SK-N-SH (cell line): ENCODE data around the gene ERGIC2. TPM values are rescaled to one million over a fixed set of nuclear protein-coding genes. Genes with fewer than 3 reads are reported as not detected.

Experiments
- CTCF ChIA-PET: fragments of 300-600, 350-600 bp; formaldehyde crosslinking; extraction: SDS; loops from one replicate; lab custom pipeline; 2021; lab: Yijun Ruan, JAX
- POLR2A ChIA-PET: fragments of 350-600 bp; sonication (Branson Sonifier 250); formaldehyde crosslinking; extraction: SDS; loops from one replicate; lab custom pipeline; 2020; ENCODE audit warnings: antibody characterized with exemption, inconsistent platforms; lab: Yijun Ruan, JAX
- DNase-seq: peaks from one replicate; pipeline ENCODE4 v3.0.0; 2012
- H2AFZ ChIP-seq: fragments of 200-600 bp; sonication (generic); 2 replicates; pipeline ENCODE4 v1.8.1; 2016; ENCODE audit warnings: antibody characterized with exemption, mild to moderate bottlenecking, low read depth
- H3F3A ChIP-seq: fragments of 200-600 bp; sonication (generic); replicated peaks from 2 replicates; pipeline ENCODE3; 2016; ENCODE audit warnings: antibody characterized with exemption, mild to moderate bottlenecking; ENCODE audit not compliant: insufficient read depth
- H3K27ac ChIP-seq, 2 experiments: fragments of 200-500 bp in 1 of 2; fragments of 200-600 bp in 1 of 2; sonication (Bioruptor generic) in 1 of 2; sonication (generic), shearing (Covaris generic) in 1 of 2; 2 replicates each; pipeline versions ENCODE4 v1.5.1 to v1.6.1; 2014 to 2016; ENCODE audit warnings: low read depth in 2 of 2, inconsistent platforms in 1 of 2, low read length in 1 of 2, mild to moderate bottlenecking in 1 of 2, mixed read lengths in 1 of 2
- H3K27me3 ChIP-seq: fragments of 200-600 bp; sonication (generic), shearing (Covaris generic); 2 replicates; pipeline ENCODE4 v1.6.1; 2016; ENCODE audit warnings: mixed run types; ENCODE audit not compliant: insufficient read depth
- H3K36me3 ChIP-seq, 2 experiments: fragments of 200-500 bp in 1 of 2; fragments of 200-600 bp in 1 of 2; sonication (Bioruptor generic) in 1 of 2; sonication (generic) in 1 of 2; replicated peaks in 1 of 2; 2 replicates each; pipeline versions ENCODE3 to v1.5.1; 2014 to 2016; ENCODE audit warnings: low read length in 1 of 2, mild to moderate bottlenecking in 1 of 2; ENCODE audit not compliant: insufficient read depth in 2 of 2, control insufficient read depth in 1 of 2
- H3K4me1 ChIP-seq, 2 experiments: fragments of 200-500 bp in 1 of 2; fragments of 200-600 bp in 1 of 2; sonication (Bioruptor generic) in 1 of 2; sonication (generic), shearing (Covaris generic) in 1 of 2; 2 replicates each; pipeline versions ENCODE4 v1.5.1 to v1.6.1; 2014 to 2016; ENCODE audit warnings: low read depth in 1 of 2, low read length in 1 of 2, mixed run types in 1 of 2; ENCODE audit not compliant: insufficient read depth in 2 of 2, control insufficient read depth in 1 of 2
- H3K4me2 ChIP-seq: fragments of 200-600 bp; sonication (generic), shearing (Covaris generic); 2 replicates; pipeline ENCODE4 v1.6.1; 2017; ENCODE audit warnings: mixed run types
- H3K4me3 ChIP-seq, 2 experiments: fragments of 200-500 bp in 1 of 2; fragments of 200-600 bp in 1 of 2; sonication (Bioruptor generic) in 1 of 2; sonication (generic), shearing (Covaris generic) in 1 of 2; 2 replicates each; pipeline versions ENCODE4 v1.5.1 to v1.8.1; 2014 to 2016; ENCODE audit warnings: low read depth in 2 of 2, inconsistent platforms in 1 of 2, low read length in 1 of 2, mild to moderate bottlenecking in 1 of 2, mixed read lengths in 1 of 2, moderate library complexity in 1 of 2
- H3K79me2 ChIP-seq: fragments of 200-600 bp; sonication (generic); 2 replicates; pipeline ENCODE4 v1.8.1; 2017; ENCODE audit warnings: mild to moderate bottlenecking; ENCODE audit not compliant: insufficient read depth
- H3K9ac ChIP-seq: fragments of 200-600 bp; sonication (generic); 2 replicates; pipeline ENCODE4 v1.6.1; 2017; ENCODE audit warnings: mixed run types
- H3K9me2 ChIP-seq: fragments of 200-600 bp; sonication (generic); 2 replicates; pipeline ENCODE4 v1.6.1; 2017; ENCODE audit warnings: mixed run types
- H3K9me3 ChIP-seq: fragments of 200-600 bp; sonication (generic); 2 replicates; pipeline ENCODE4 v1.6.1; 2017; ENCODE audit warnings: mixed run types, mild to moderate bottlenecking, moderate library complexity
- H4K20me1 ChIP-seq: fragments of 200-600 bp; sonication (generic); 2 replicates; pipeline ENCODE4 v1.6.1; 2017; ENCODE audit warnings: mild to moderate bottlenecking, mixed run types; ENCODE audit not compliant: insufficient read depth
- CTCF ChIP-seq: fragments of 200-600 bp; sonication (generic); IDR thresholded peaks from 2 replicates; pipeline ENCODE4 v1.6.1; 2017; ENCODE audit warnings: antibody characterized with exemption, mild to moderate bottlenecking, moderate library complexity
- EP300 ChIP-seq, 2 experiments: IDR thresholded peaks; 2 replicates each; pipeline versions ENCODE4 v1.4.0 to v1.6.1; 2012; ENCODE audit warnings: borderline replicate concordance in 1 of 2, low read depth in 1 of 2, low read length in 1 of 2
- EZH2phosphoT487 ChIP-seq: fragments of 200-600 bp; sonication (generic); IDR thresholded peaks from 2 replicates; pipeline ENCODE4 v1.6.1; 2017; ENCODE audit warnings: low read depth, mixed run types, mild to moderate bottlenecking, antibody characterized with exemption, moderate library complexity, borderline replicate concordance
- FOXJ3 ChIP-seq: sonication (generic); formaldehyde crosslinking; IDR thresholded peaks from 2 replicates; pipeline ENCODE4 v1.5.1; 2020; ENCODE audit warnings: mild to moderate bottlenecking, missing genetic modification reagents
- FOXM1 ChIP-seq: IDR thresholded peaks from 2 replicates; pipeline ENCODE4 v1.4.0; 2012; ENCODE audit warnings: low read depth, mild to moderate bottlenecking
- MEF2A ChIP-seq: IDR thresholded peaks from 2 replicates; pipeline ENCODE4 v1.4.0; 2012; ENCODE audit warnings: low read depth, borderline replicate concordance
- NFIC ChIP-seq: IDR thresholded peaks from 2 replicates; pipeline ENCODE4 v1.4.0; 2012; ENCODE audit warnings: borderline replicate concordance
- POLR2AphosphoS5 ChIP-seq: IDR thresholded peaks from 2 replicates; pipeline ENCODE4 v1.6.1; 2012; ENCODE audit warnings: low read depth, low read length
- RFX5 ChIP-seq: IDR thresholded peaks from 2 replicates; pipeline ENCODE4 v1.6.1; 2012; ENCODE audit warnings: mild to moderate bottlenecking, improper control_type of control experiment, low read length
- RXRA ChIP-seq: IDR thresholded peaks from 2 replicates; pipeline ENCODE4 v1.4.0; 2012; ENCODE audit warnings: low read depth, mild to moderate bottlenecking, borderline replicate concordance
- TAF1 ChIP-seq: IDR thresholded peaks from 2 replicates; pipeline ENCODE4 v1.6.1; 2012; ENCODE audit warnings: low read depth, mild to moderate bottlenecking, low read length, moderate library complexity, borderline replicate concordance
- TCF12 ChIP-seq: IDR thresholded peaks from 2 replicates; pipeline ENCODE4 v1.4.0; 2012
- USF2 ChIP-seq: fragments of 150-350 bp; IDR thresholded peaks from 2 replicates; pipeline ENCODE4 v1.6.1; 2017; ENCODE audit warnings: antibody characterized with exemption, low read length, low read depth, borderline replicate concordance
- YY1 ChIP-seq: IDR thresholded peaks from 2 replicates; pipeline ENCODE4 v1.4.0; 2012; ENCODE audit warnings: low read depth, mild to moderate bottlenecking
- WGBS: methylation state at CpG from one replicate; pipeline ENCODE4 v1.1.6; 2017; ENCODE audit warnings: low lambda C conversion rate; 5-methylcytosine and 5-hydroxymethylcytosine counted together
- polyA plus RNA-seq, 3 experiments: library from polyadenylated mRNA; depleted of rRNA; stranded (reverse); fragments of >200 nt; gene quantifications; 2 replicates each; pipeline ENCODE4 v1.2.3, GENCODE V29; 2012
- TF ChIP-seq, protein P1 (sequence below): IDR thresholded peaks from 2 replicates; pipeline ENCODE4 v1.6.1; 2012; ENCODE audit warnings: mild to moderate bottlenecking, low read depth, low read length, moderate library complexity
- TF ChIP-seq, protein P2 (sequence below): IDR thresholded peaks from 2 replicates; pipeline ENCODE4 v1.4.0; 2012; ENCODE audit warnings: low read depth

ERGIC2 gene
- polyA plus RNA-seq, 1 of the 3 experiments (the other 2 are of a cell fraction), result 22.1 TPM

DNA sequence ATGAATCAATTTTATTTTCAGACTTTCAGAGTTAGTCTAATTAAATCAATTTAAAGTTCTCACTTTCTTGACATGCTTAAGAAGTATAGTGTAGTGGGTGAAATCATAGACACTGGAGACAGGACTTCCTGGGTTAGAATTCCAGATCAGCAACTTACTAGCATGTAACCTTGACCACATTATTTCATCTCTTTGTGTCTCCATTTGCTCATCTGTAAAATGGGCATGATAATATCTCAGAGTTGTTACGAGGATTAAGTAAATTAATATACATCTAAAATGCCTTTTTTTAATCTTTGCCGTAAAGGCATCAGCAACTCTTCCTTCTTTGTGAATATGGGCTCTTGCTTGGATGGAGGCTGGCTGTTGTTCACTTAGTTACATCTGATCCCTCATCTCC lies 1.3 kb upstream of the ERGIC2 start:
- Histone ChIP-seq H3K9me3 (no peaks in the 10 kb centered on the region), H3K27me3 (no peaks in the 10 kb centered on the region), H3F3A (no peaks in the 10 kb centered on the region), H2AFZ (no peak overlapping the region), H4K20me1 (no peaks in the 10 kb centered on the region), H3K9me2 (no peaks in the 10 kb centered on the region), H3K79me2 (peaks cover 35% of the 10 kb centered on the region), H3K4me2 (no peak overlapping the region), H3K9ac (no peak overlapping the region), H3K4me1 (peaks cover 0 to 4% of the 10 kb centered on the region in 2 experiments; a peak in 3 of 4 replicates), H3K4me3 (no peak overlapping the region), H3K36me3 (peaks cover 10 to 11% of the 10 kb centered on the region in 2 experiments), H3K27ac (no peak overlapping the region)
- WGBS, result 93% methylated on average over 2 of the region's 2 CpGs
- DNase-seq, result no peak
- CTCF ChIA-PET, result no interaction called here
- POLR2A ChIA-PET, result no interaction called here
- TF ChIP-seq RXRA, result no peak
- no peak for TF ChIP-seq NFIC
- no peak for TF ChIP-seq MEF2A
- TF ChIP-seq CTCF, result no peak
- TF ChIP-seq FOXJ3 (CRISPR knock-in tag), result no peak

GRCh38 chr12:29376118-29376517 lies 4.9 kb downstream of the ERGIC2 start:
- no peaks in the 10 kb centered on the region for H3K9me3 ChIP-seq
- 100% methylated on average over 2 of the region's 2 CpGs for WGBS
- ChIA-PET POLR2A (no interaction called here), CTCF (no interaction called here)
- DNase-seq, result no peak
- no peak overlapping the region for H3K4me2 ChIP-seq
- no peaks in the 10 kb centered on the region for H3K27me3 ChIP-seq
- peaks cover 0 to 4% of the 10 kb centered on the region in 2 experiments; a peak in 2 of 4 replicates for H3K4me1 ChIP-seq
- no peaks in the 10 kb centered on the region for H4K20me1 ChIP-seq
- H3K4me3 ChIP-seq, result no peak overlapping the region
- no peak overlapping the region for H3K27ac ChIP-seq
- TF ChIP-seq RFX5, result no peak
- no peak for TF ChIP-seq POLR2AphosphoS5
- TF ChIP-seq RXRA, result no peak
- TF ChIP-seq EZH2phosphoT487, result no peak
- no peak for TF ChIP-seq USF2
- no peak for TF ChIP-seq TCF12
- no peak for TF ChIP-seq FOXM1
- TF ChIP-seq, protein P1, sequence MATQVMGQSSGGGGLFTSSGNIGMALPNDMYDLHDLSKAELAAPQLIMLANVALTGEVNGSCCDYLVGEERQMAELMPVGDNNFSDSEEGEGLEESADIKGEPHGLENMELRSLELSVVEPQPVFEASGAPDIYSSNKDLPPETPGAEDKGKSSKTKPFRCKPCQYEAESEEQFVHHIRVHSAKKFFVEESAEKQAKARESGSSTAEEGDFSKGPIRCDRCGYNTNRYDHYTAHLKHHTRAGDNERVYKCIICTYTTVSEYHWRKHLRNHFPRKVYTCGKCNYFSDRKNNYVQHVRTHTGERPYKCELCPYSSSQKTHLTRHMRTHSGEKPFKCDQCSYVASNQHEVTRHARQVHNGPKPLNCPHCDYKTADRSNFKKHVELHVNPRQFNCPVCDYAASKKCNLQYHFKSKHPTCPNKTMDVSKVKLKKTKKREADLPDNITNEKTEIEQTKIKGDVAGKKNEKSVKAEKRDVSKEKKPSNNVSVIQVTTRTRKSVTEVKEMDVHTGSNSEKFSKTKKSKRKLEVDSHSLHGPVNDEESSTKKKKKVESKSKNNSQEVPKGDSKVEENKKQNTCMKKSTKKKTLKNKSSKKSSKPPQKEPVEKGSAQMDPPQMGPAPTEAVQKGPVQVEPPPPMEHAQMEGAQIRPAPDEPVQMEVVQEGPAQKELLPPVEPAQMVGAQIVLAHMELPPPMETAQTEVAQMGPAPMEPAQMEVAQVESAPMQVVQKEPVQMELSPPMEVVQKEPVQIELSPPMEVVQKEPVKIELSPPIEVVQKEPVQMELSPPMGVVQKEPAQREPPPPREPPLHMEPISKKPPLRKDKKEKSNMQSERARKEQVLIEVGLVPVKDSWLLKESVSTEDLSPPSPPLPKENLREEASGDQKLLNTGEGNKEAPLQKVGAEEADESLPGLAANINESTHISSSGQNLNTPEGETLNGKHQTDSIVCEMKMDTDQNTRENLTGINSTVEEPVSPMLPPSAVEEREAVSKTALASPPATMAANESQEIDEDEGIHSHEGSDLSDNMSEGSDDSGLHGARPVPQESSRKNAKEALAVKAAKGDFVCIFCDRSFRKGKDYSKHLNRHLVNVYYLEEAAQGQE, result no peak
- no peak for TF ChIP-seq TAF1
- TF ChIP-seq, protein P2, sequence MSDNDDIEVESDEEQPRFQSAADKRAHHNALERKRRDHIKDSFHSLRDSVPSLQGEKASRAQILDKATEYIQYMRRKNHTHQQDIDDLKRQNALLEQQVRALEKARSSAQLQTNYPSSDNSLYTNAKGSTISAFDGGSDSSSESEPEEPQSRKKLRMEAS, result no peak
- no peak for TF ChIP-seq YY1
- TF ChIP-seq EP300 (IDR thresholded peaks at IDR 0.05; ENCODE audit: borderline replicate concordance in 1 of 2, low read depth in 1 of 2, low read length in 1 of 2), result no peak
- H3F3A ChIP-seq, result no peaks in the 10 kb centered on the region
- peaks cover 92% of the 10 kb centered on the region for H3K79me2 ChIP-seq
- H3K36me3 ChIP-seq, result peaks cover 25 to 27% of the 10 kb centered on the region in 2 experiments
- H3K9ac ChIP-seq, result no peak overlapping the region
- no peak overlapping the region for H2AFZ ChIP-seq
- H3K9me2 ChIP-seq, result no peaks in the 10 kb centered on the region
